Renal cortex interstitium (tissue), 11 donors: ENCODE measurements around the gene ROCK2. TPM values are rescaled to one million over a fixed set of nuclear protein-coding genes. Genes with fewer than 3 reads are reported as not detected.

Experiments
- DNase-seq, 11 donors: peaks; one replicate each; pipeline ENCODE4 v3.0.0-alpha.2; 2013; ENCODE audit warnings: low read depth in 9 of 11, low spot score in 4 of 11; ENCODE audit errors: extremely low read depth in 1 of 11
- polyA plus RNA-seq, 3 donors: library from polyadenylated mRNA; unstranded; fragments of 120-200 nt; gene quantifications; one replicate each; pipeline ENCODE4 v1.2.1, GENCODE V29; 2013; ENCODE audit not compliant: insufficient read length in 3 of 3

Gene ROCK2
- polyA plus RNA-seq, 3 donors: 36.4 to 48.4 (median 39.3) TPM

GRCh38 chr2:11146076-11146475, 198.4 kb downstream of the ROCK2 start:
- DNase-seq: no peak

DNA sequence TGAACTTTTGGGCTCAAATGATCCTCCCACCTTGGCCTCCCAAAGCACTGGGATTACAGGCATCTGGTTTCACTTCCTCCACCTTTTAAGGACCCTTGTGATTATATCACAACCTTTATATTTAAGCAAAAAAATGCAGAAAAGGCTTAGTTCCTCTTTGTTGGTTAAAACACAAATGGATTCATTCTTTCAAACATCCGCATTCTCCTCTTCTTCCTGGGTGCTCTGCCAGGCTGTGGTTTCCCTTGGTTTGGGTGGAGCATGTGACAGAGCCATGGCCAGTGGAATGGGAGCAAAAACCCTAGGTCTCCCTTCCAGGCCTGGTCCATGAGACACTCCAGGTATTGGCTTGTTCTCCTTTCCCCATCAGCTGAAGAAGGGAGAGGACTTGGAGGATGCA, 199.1 kb downstream of the ROCK2 start:
- DNase-seq: no peak

- no peak for DNase-seq
Observed at GRCh38 chr2:11144738-11145079, 199.7 kb downstream of the ROCK2 start.

DNA sequence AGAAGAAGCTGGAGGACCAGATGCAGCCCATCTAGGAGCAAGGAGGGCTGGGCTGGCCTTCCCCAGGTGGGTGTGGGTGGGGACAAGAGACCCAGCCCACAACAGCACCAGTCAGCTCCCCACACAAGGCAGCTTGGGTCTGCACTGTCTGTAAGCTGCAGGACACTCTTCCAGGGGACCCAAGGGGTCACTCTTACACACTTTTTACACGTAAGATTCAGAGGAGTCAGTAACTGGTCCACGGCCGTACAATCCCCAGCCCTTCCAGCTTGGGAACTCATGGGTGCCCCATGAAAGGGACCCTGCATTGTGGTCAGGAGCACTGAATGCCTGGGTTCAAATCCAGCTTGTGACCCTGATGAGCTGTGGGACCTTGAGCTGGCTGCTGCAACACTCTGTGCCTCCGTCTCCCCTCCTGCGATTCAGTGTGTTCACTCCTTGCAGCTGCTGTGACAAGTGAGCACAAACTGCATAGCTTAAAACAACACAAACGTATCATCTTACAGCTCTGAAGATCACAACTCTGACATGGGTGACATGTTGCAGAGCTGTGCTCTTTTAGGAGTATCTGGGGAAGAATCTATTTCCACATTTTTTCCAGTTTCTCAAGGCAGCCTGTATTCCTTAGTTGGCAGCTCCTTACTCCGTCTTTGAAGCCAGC, 200.2 kb downstream of the ROCK2 start:
- no peak for DNase-seq

DNA sequence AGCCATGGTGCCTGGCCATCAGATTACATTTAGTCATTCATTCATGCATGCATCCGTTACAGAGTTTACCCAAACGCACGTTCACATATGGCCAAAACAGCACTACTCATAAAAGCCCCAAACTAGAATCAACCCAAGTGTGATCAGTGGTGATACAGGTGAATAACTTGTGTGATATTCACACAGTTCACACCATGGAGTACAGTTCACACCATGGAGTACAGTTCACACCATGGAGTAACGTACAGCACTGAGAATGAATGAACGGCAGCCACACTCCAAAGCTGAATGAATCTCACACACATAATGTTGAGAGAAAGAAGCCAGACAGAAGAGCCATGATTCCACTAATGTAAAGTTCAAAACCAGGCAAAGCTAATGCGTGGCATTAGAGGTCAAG, 201.4 kb downstream of the ROCK2 start:
- no peak for DNase-seq

- DNase-seq: no peak
Observed at GRCh38 chr2:11142330-11142729, 202.1 kb downstream of the ROCK2 start.

DNA sequence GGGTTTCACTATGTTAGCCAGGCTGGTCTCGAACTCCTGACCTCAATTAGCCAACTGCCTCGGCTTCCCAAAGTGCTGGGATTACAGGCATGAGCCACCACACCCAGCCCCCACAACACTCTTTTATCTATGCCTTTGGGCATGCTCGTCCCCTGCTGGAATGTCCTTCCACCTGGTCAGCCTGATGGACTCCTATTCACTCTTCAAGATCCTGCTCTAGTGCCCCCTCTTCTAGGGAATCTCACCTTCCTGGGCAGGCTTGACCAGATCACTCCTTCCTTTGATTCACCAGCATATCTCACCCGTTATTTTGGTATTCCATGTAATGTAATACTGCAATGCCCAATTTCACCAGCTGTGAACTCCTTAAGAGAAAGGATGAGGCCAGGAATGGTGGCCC, 203.1 kb downstream of the ROCK2 start:
- DNase-seq: no peak

GRCh38 chr2:11140492-11140891, 203.9 kb downstream of the ROCK2 start:
- DNase-seq: no peak

DNA sequence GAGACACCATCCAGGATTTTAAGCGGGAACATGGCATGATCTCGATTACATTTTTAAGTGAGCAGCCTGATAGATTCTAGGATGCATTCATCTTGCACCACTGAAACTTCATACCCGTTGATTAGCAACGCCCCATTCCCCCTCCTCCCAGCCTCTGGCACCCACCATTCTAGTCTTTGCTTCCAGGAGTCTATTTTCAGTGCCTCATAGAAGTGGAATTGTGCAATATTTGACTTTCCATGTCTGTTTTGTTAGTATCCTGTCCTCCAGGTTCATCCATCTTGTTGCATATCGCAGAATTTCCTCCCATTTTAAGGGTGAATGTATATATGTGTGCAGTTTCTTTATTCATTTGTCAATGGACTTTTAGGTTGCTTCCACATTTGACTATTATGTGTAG, 210.1 kb downstream of the ROCK2 start:
- DNase-seq: no peak

GRCh38 chr2:11133936-11134320, 210.5 kb downstream of the ROCK2 start:
- no peak for DNase-seq

- DNase-seq: peak in 1 of 11 donors; percentile 16
Observed at GRCh38 chr2:11133238-11133935, 211.0 kb downstream of the ROCK2 start.

GRCh38 chr2:11132036-11132671, 212.3 kb downstream of the ROCK2 start:
- DNase-seq: no peak

GRCh38 chr2:11131166-11131920, 213.1 kb downstream of the ROCK2 start:
- no peak for DNase-seq

Other genes starting within 250 kb of the ROCK2 start
- gene SLC66A3, start 189.2 kb downstream of the ROCK2 start, polyA plus RNA-seq: 10 to 100 TPM; 19.3 to 24.4 (median 23.8) TPM
- 10 to 100 TPM; 20.9 to 22.3 (median 22.1) TPM for gene E2F6, start 121.5 kb upstream of the ROCK2 start, polyA plus RNA-seq
- 10 to 100 TPM; 12.2 to 14.6 (median 12.5) TPM for gene GREB1, start 189.4 kb upstream of the ROCK2 start, polyA plus RNA-seq